ENCODE results near the gene PRMT7.
A peak's percentile ranks its signal among the peaks of the same experiment; 100 is the strongest.

The PRMT7 gene

DNA sequence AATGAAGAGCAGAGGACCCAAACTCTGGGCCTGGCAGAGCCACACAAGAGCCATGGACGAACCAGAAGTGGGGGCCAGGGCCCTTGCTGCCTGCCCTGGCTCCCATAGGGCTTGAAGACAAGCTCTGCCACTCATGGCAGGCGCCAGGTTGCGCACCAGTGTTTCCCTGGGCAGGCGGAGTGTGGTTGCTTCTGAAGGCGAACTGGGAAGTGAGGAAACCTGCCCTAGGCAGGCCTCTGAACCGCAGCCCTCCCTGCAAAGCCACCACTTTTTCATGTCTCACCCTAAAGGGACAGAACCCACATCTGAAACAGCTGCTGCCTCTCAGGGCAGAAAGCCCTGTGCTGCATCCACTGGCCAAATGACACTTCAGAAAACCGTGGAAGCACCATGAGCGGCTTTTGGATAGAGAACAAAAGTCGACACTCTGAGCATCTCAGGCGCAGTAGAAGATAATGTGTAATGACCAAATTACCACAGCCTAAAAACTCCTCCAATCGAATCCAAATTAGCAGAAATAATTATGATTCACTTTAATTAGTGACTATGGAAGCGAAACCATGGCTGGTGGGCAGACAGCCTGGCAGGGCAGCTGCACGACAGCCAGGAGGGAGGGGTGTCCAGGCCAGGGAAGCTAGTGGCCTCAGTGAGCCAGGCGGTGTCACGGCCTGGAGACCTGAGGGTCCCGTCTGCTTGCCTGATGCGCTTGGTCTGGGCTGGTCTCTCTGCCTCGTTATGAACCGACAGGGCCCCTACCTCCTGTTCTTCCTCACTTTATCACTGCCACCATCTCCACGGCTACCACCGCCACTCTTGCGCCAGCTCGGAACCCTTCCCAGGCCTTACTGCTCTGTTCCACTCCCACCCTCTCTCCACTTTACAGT lies 59.1 kb downstream of the PRMT7 start:
- FAIRE-seq = peak; percentile 98
- peak; percentile 77 for DNase-seq (ENCODE audit: insufficient read length)
- no peak for TF ChIP-seq TAF1 (IDR thresholded peaks at IDR 0.05; ENCODE audit: borderline replicate concordance, low read depth, low read length)
- no peak for TF ChIP-seq POLR2A (IDR thresholded peaks at IDR 0.05; ENCODE audit: low read depth, low read length)
- no peak for TF ChIP-seq POLR2AphosphoS5 (IDR thresholded peaks at IDR 0.05; ENCODE audit: low read depth, low read length)

DNA sequence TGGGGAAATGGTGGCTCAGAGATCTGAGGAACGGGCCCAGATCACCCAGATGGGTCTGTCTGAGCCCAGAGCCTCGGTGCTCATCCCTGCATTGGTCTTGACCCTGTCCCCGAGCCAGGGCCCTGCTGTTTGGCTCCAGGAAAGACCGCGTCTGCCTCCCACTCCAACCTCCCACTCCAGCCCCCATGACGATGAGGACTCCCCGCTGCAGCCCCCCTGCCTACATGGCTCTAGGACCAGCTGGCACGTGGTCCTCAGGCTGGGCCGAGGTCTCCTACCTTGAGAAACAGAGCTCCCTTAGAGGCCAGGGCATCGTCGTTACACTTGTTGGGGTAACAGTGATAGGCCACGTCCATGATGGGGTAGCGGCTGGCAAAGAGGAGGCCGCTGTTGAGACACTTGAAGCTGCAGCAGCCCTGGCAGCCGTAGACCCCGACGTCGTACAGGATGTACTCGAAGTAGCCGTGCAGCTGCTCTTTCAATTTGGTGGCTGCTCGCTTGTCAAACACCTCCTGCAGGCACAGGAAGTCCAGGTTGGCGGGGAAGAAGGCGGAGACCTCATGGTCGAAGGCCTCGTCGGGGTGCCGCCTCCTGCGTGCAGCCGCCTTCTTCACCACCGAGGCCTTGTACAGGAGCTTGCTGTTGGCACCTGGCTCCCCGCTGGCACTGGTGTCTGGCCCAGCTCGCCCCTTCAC lies 59.9 kb downstream of the PRMT7 start:
- FAIRE-seq = peak; percentile 62
- no peak for DNase-seq (ENCODE audit: insufficient read length)
- TF ChIP-seq POLR2AphosphoS5 (IDR thresholded peaks at IDR 0.05; ENCODE audit: low read depth, low read length) (no peak), POLR2A (IDR thresholded peaks at IDR 0.05; ENCODE audit: low read depth, low read length) (no peak), TAF1 (IDR thresholded peaks at IDR 0.05; ENCODE audit: borderline replicate concordance, low read depth, low read length) (no peak)

DNA sequence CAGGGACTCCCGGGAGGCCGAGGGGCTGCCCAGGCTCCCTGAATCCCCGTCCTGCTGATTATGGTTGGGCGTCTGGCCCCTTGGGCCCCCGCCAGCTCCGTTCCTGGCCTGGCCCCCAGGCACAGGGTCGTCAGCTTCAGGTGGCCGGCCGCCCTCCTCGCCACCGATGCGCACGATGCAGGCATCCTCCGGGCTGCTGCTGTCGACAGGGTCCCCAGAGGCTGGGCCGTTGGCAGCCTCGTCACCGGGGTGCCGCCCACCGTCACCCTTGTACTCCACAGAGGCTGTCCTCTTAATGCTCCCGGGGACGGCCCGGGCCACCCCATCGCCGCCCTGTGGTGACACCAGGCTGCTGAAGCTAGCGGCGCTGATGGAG lies 60.4 kb downstream of the PRMT7 start:
- TF ChIP-seq POLR2AphosphoS5 (IDR thresholded peaks at IDR 0.05; ENCODE audit: low read depth, low read length) (no peak), TAF1 (IDR thresholded peaks at IDR 0.05; ENCODE audit: borderline replicate concordance, low read depth, low read length) (no peak), POLR2A (IDR thresholded peaks at IDR 0.05; ENCODE audit: low read depth, low read length) (no peak)
- DNase-seq (ENCODE audit: insufficient read length) = no peak
- no peak for FAIRE-seq

DNA sequence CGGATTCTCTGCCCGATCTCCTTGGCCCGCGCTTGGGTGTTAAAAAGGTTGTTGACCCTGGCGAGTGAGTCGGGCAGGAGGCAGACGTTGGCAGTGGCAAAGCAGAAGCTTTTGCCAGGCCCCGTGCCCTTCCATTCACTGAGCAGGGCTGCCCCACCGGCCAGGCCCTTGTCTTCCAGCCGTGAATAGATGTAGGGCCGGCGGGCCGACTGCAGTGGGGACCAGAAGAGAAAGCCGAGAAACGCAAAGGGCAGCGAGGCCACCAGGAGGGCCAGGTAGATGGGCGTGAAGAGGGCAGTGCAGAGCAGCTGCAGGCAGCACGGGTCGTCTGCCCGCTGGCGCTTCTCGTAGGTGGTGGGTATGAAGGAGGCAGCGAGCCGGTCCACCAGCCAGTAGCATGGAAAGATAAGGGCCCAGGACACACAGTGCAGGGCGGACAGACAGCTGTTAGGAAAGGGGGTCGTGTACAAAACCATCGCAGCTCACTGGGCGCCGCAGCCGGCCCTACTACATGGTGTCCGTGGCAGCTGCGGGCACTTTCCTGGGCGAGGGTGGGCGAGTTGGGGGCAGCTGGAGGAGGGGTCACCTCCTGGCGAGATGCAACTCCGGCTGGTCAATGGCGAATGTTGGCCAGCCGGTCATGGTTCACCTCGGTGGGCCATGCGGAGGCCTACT lies 61.0 kb downstream of the PRMT7 start:
- DNase-seq (ENCODE audit: insufficient read length) = no peak
- no peak for TF ChIP-seq POLR2A (IDR thresholded peaks at IDR 0.05; ENCODE audit: low read depth, low read length)
- no peak for TF ChIP-seq POLR2AphosphoS5 (IDR thresholded peaks at IDR 0.05; ENCODE audit: low read depth, low read length)
- TF ChIP-seq TAF1 (IDR thresholded peaks at IDR 0.05; ENCODE audit: borderline replicate concordance, low read depth, low read length) = no peak
- FAIRE-seq = no peak

DNA sequence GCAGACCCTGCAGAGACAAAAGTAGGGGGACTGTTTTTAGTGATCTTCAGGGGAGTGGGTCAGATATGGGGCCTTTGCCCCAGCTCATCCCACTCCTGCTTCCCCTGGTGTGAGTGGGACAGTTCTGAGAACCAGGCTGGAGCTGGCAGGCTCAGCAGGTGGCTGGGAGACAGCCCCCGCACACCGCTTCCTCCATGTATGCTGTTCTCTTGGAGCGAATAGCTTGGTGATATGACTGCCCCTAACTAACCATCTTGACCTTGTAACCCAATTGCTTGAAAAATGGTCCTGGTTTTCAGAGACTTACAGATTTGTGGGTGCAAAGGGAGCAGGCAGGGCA lies 61.5 kb downstream of the PRMT7 start:
- no peak for DNase-seq (ENCODE audit: insufficient read length)
- no peak for FAIRE-seq
- no peak for TF ChIP-seq POLR2A (IDR thresholded peaks at IDR 0.05; ENCODE audit: low read depth, low read length)
- no peak for TF ChIP-seq POLR2AphosphoS5 (IDR thresholded peaks at IDR 0.05; ENCODE audit: low read depth, low read length)
- no peak for TF ChIP-seq TAF1 (IDR thresholded peaks at IDR 0.05; ENCODE audit: borderline replicate concordance, low read depth, low read length)

DNA sequence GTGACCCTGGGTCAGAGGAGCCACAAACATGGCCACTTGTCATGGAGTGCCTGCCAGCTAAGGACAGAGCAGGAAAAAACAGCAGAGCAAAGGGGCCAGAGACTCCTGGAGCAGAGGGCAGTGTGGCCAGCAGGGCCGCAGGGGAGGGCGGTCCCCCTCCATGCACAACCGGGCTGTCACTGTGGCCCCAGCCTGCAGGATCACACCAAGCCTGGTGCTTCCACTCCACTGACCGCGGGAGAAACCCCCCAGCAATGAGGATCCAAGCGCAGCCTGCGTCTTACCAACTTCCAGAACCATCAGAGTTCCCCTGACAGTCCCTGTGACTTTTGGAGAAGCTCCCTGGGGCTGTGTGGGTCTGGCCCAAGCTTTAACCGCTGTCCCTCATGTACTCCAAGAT lies 62.0 kb downstream of the PRMT7 start:
- DNase-seq (ENCODE audit: insufficient read length) (no peak), FAIRE-seq (no peak)

DNA sequence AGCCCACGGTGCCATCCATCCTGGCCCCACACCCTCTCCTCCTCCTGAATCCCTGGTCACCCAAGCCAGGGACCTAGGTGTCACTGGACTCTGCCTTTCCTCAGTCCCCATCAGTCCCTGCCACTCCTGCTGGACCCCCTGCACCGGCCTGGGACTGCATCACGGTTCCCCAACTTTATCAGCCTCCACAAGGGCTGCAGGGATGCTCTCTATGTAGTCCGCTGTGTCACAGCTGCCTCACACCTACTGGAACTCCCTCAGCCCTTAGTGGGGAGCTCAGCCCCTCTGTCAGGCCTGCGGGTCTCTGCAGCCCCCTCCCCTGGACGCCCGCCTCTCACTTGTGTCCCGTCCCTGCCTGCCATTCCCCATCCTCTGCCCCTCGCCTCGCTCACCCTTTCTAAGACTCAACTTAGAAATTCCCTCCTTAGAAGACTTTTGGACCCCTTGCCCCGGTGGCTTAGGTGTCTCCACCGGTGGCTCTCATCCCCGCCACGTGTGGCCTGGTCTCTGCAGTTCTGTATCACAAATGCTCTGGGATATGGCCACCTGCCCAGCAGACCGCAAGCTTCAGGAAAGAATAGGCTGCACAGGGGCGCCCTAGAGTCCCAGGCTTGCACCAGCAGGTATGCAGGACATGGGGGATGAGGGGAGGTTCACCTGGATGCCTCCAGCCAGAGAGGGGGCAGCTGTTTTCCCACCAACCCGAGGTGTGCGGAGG lies 62.9 kb downstream of the PRMT7 start:
- FAIRE-seq (no peak), DNase-seq (ENCODE audit: insufficient read length) (no peak)

More for the DNA sequence above, 62.0 kb downstream of the PRMT7 start:
- TF ChIP-seq POLR2A (IDR thresholded peaks at IDR 0.05; ENCODE audit: low read depth, low read length) (no peak), POLR2AphosphoS5 (IDR thresholded peaks at IDR 0.05; ENCODE audit: low read depth, low read length) (no peak), TAF1 (IDR thresholded peaks at IDR 0.05; ENCODE audit: borderline replicate concordance, low read depth, low read length) (no peak)

DNA sequence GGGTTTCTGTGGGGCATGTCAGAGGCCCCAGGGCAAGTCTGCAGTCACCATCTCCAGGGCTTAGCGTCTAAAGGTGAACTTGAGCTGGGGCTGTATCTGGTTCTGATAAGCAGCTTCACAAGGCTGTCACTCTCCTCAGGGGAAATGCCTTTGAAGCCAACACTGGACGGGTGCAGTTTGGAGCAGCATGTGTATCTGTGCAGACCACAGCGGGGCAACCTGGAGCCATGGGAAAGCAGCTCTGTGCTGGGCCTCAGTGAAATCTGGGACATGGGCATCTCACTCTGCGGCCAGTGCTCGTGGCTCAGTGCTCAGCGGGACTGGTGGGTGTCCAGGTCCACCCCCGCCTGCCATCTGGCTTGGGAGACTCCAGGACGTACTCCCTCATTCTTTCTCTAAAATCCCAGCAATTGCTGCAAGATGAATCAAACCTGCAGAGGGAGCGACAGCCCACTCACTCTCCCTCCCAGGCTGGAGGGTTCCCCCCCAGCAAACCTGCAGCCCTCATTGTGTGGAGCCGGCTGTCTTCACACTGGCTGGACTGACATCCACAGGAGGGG lies 63.5 kb downstream of the PRMT7 start:
- no peak for FAIRE-seq
- no peak for DNase-seq (ENCODE audit: insufficient read length)
- TF ChIP-seq TAF1 (IDR thresholded peaks at IDR 0.05; ENCODE audit: borderline replicate concordance, low read depth, low read length) (no peak), POLR2AphosphoS5 (IDR thresholded peaks at IDR 0.05; ENCODE audit: low read depth, low read length) (no peak), POLR2A (IDR thresholded peaks at IDR 0.05; ENCODE audit: low read depth, low read length) (no peak)

More for the DNA sequence above, 62.9 kb downstream of the PRMT7 start:
- TF ChIP-seq POLR2AphosphoS5 (IDR thresholded peaks at IDR 0.05; ENCODE audit: low read depth, low read length) (no peak), TAF1 (IDR thresholded peaks at IDR 0.05; ENCODE audit: borderline replicate concordance, low read depth, low read length) (no peak), POLR2A (IDR thresholded peaks at IDR 0.05; ENCODE audit: low read depth, low read length) (no peak)

DNA sequence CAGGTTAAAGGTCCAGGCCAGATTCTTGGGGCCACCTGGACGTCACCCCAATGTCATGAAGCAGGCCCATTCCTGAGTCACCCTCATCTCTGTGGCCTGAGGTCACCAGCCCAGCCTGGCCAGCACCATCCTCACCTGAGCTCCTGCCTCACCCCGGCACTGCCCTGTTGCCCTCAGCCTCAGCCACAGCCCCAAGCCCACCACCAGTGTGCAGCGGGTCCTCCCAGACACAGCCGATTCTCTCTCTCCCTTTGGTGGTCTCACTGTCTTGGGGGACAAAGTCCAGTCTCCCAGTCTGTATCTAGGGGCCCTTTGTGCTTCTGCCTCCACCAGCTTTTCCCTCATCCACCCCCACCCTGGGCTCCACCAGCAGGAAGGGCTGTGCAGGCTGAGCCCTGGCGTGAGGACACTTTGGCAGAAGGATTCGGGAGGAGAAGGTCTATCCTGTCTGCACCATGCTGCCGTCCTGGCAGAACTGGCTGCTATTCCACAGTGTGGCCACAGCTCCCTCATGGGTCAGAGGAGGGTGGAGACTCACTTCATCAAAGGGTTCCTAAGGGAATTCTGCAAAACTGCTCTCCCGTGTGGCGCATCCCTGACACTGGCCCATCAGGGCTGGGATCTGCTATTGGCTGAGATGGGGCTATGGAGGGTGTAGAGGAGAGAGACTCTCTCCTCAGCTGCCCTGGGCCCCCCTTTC lies 64.3 kb downstream of the PRMT7 start:
- no peak for DNase-seq (ENCODE audit: insufficient read length)

More for the DNA sequence above, 64.3 kb downstream of the PRMT7 start:
- FAIRE-seq = no peak
- TF ChIP-seq POLR2AphosphoS5 (IDR thresholded peaks at IDR 0.05; ENCODE audit: low read depth, low read length) (no peak), TAF1 (IDR thresholded peaks at IDR 0.05; ENCODE audit: borderline replicate concordance, low read depth, low read length) (no peak), POLR2A (IDR thresholded peaks at IDR 0.05; ENCODE audit: low read depth, low read length) (no peak)
